Uterus (tissue), 2 donors: ENCODE results near the gene KDM4C.

Source experiments
- POLR2A ChIP-seq, 2 donors: fragments of 450-650 bp; IDR thresholded peaks; one replicate each; pipeline ENCODE4 v1.6.1; 2016; ENCODE audit warnings: antibody characterized with exemption in 2 of 2, mild to moderate bottlenecking in 1 of 2, moderate library complexity in 1 of 2
- TF ChIP-seq, protein P1 (sequence below), 4 experiments: fragments of 200-600 bp in 2 of 4; fragments of 450-650 bp in 2 of 4; sonication (generic) in 2 of 4; IDR thresholded peaks; one replicate each; pipeline ENCODE4 v1.5.1; 2016 to 2019; ENCODE audit warnings: antibody characterized with exemption in 4 of 4, mild to moderate bottlenecking in 2 of 4, moderate library complexity in 1 of 4

DNA sequence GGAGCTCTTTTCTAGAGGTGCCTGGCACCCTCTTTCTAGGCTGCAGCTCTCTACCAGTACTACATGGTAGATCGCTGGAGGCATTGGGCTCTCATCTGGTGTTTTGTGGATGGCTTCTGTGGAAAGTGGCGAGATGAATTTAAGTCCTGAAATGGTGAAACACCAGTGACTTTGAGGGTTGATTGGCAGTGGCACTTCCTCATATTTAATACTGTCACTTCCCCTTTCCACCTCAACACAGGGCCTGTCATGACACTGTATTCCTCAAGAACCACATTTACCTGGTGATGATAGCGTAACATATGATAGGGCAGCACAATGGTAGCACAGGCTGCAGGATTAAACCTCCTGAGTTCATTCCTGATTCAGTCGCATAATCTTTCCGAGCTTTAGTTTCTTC is 132.1 kb downstream of the KDM4C start:
- TF ChIP-seq, protein P1, sequence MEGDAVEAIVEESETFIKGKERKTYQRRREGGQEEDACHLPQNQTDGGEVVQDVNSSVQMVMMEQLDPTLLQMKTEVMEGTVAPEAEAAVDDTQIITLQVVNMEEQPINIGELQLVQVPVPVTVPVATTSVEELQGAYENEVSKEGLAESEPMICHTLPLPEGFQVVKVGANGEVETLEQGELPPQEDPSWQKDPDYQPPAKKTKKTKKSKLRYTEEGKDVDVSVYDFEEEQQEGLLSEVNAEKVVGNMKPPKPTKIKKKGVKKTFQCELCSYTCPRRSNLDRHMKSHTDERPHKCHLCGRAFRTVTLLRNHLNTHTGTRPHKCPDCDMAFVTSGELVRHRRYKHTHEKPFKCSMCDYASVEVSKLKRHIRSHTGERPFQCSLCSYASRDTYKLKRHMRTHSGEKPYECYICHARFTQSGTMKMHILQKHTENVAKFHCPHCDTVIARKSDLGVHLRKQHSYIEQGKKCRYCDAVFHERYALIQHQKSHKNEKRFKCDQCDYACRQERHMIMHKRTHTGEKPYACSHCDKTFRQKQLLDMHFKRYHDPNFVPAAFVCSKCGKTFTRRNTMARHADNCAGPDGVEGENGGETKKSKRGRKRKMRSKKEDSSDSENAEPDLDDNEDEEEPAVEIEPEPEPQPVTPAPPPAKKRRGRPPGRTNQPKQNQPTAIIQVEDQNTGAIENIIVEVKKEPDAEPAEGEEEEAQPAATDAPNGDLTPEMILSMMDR (IDR thresholded peaks at IDR 0.05), result no peak
- no peak for TF ChIP-seq POLR2A (IDR thresholded peaks at IDR 0.05)
